ENCODE data around the gene BZW1. TPM values are rescaled to one million over a fixed set of nuclear protein-coding genes. Genes with fewer than 3 reads are reported as not detected.

The BZW1 gene
- total RNA-seq, 4 donors from 2014 or later: 204 to 317 (median 240) TPM

GRCh38 chr2:200860092-200860795, 48.5 kb downstream of the BZW1 start:
- in situ Hi-C loops (cut with MboI; ENCODE audit: low sequenced_read_pairs in 4 of 4): loop anchor here in 1 of 4 donors (10.0 kb wide), 1 partner anchor 45 kb away; the partner anchor contains the start of gene BZW1
- H3K9me3 ChIP-seq: no peaks in the 10 kb centered on the region
- TF ChIP-seq CTCF (IDR thresholded peaks at IDR 0.05 in 4 of 5, conservative IDR thresholded peaks at IDR 0.05 in 1 of 5): no peak
- peak in 1 of 2 donors; percentile 54 for TF ChIP-seq POLR2A (IDR thresholded peaks at IDR 0.05)
- peaks cover 34 to 49% of the 10 kb centered on the region in 2 donors for H3K4me1 ChIP-seq
- peak overlapping the region; percentile 97 to 99 (median 98) for H3K4me3 ChIP-seq
- peak overlapping the region; percentile 100 for H3K27ac ChIP-seq
- H3K36me3 ChIP-seq: peaks cover 13 to 58% of the 10 kb centered on the region in 2 donors
- H3K27me3 ChIP-seq: no peaks in the 10 kb centered on the region
- ATAC-seq: no peak
- intact Hi-C loops (cut with DNase I; ENCODE audit: low total_unique reads): loop anchor here (10.0 kb wide), 1 partner anchor 1515 kb away; the partner anchor contains the start of gene BMPR2
- DNase-seq: no peak

GRCh38 chr2:200861617-200862155, 50.0 kb downstream of the BZW1 start:
- H3K4me3 ChIP-seq: peak overlapping the region; percentile 97 to 99 (median 98)
- peak overlapping the region; percentile 100 for H3K27ac ChIP-seq
- in situ Hi-C loops (cut with MboI; ENCODE audit: low sequenced_read_pairs in 4 of 4) (loop anchor here in 1 of 4 donors (10.0 kb wide), 1 partner anchor 47 kb away; the partner anchor contains the start of gene BZW1), intact Hi-C loops (cut with DNase I; ENCODE audit: low total_unique reads) (loop anchor here (10.0 kb wide), 1 partner anchor 1513 kb away; the partner anchor contains the start of gene BMPR2)
- ATAC-seq (no peak), DNase-seq (no peak)
- no peaks in the 10 kb centered on the region for H3K9me3 ChIP-seq
- H3K36me3 ChIP-seq: peaks cover 8 to 43% of the 10 kb centered on the region in 2 donors
- peaks cover 39 to 53% of the 10 kb centered on the region in 2 donors for H3K4me1 ChIP-seq
- H3K27me3 ChIP-seq: no peaks in the 10 kb centered on the region
- TF ChIP-seq CTCF (IDR thresholded peaks at IDR 0.05 in 4 of 5, conservative IDR thresholded peaks at IDR 0.05 in 1 of 5) (no peak), POLR2A (IDR thresholded peaks at IDR 0.05) (no peak)

GRCh38 chr2:200862532-200863000, 50.9 kb downstream of the BZW1 start:
- in situ Hi-C loops (cut with MboI; ENCODE audit: low sequenced_read_pairs in 4 of 4): loop anchor here in 1 of 4 donors (10.0 kb wide), 1 partner anchor 48 kb away; the partner anchor contains the start of gene BZW1
- H3K4me1 ChIP-seq: peaks cover 40 to 44% of the 10 kb centered on the region in 2 donors
- peaks cover 0 to 35% of the 10 kb centered on the region in 2 donors for H3K36me3 ChIP-seq

GRCh38 chr2:200863782-200864175, 52.1 kb downstream of the BZW1 start:
- DNase-seq: no peak
- Histone ChIP-seq H3K27me3 (no peaks in the 10 kb centered on the region), H3K4me1 (peaks cover 34 to 40% of the 10 kb centered on the region in 2 donors), H3K9me3 (no peaks in the 10 kb centered on the region), H3K4me3 (peak overlapping the region; percentile 97 to 99 (median 98)), H3K36me3 (peaks cover 0 to 22% of the 10 kb centered on the region in 2 donors), H3K27ac (peak overlapping the region; percentile 100)
- intact Hi-C loops (cut with DNase I; ENCODE audit: low total_unique reads) (loop anchor here (1.0 to 10.0 kb wide), 5 partner anchors 25 to 1511 kb away; partner anchors contain the start of genes BMPR2, CFLAR, NIF3L1 and PPIL3), in situ Hi-C loops (cut with MboI; ENCODE audit: low sequenced_read_pairs in 4 of 4) (loop anchor here in 1 of 4 donors (10.0 kb wide), 1 partner anchor 49 kb away; the partner anchor contains the start of gene BZW1)
- peak; percentile 6 to 23 for ATAC-seq
- TF ChIP-seq CTCF (IDR thresholded peaks at IDR 0.05 in 4 of 5, conservative IDR thresholded peaks at IDR 0.05 in 1 of 5) (no peak), POLR2A (IDR thresholded peaks at IDR 0.05) (no peak)

More at GRCh38 chr2:200862532-200863000, 50.9 kb downstream of the BZW1 start:
- peak in 1 of 2 donors; percentile 43 for ATAC-seq
- intact Hi-C loops (cut with DNase I; ENCODE audit: low total_unique reads): loop anchor here (10.0 kb wide), 1 partner anchor 1512 kb away; the partner anchor contains the start of gene BMPR2
- Histone ChIP-seq H3K27ac (peak overlapping the region; percentile 100), H3K27me3 (no peaks in the 10 kb centered on the region), H3K9me3 (no peaks in the 10 kb centered on the region), H3K4me3 (peak overlapping the region; percentile 97 to 99 (median 98))
- peak; percentile 49 to 61 for DNase-seq
- TF ChIP-seq POLR2A (IDR thresholded peaks at IDR 0.05) (peak; percentile 77 to 91), CTCF (IDR thresholded peaks at IDR 0.05 in 4 of 5, conservative IDR thresholded peaks at IDR 0.05 in 1 of 5) (no peak)
